Measurements from ENCODE around the gene SLX9. TPM values are rescaled to one million over a fixed set of nuclear protein-coding genes. Genes with fewer than 3 reads are reported as not detected.

Gene SLX9
- total RNA-seq, 4 donors from 2014 or later: 11.9 to 26.2 (median 16.1) TPM

- TF ChIP-seq CTCF (IDR thresholded peaks at IDR 0.05): no peak
- DNase-seq (ENCODE audit: low spot score) (no peak), ATAC-seq (ENCODE audit: low FRiP score) (no peak)
Observed at GRCh38 chr21:44893278-44893556, 46.6 kb upstream of the SLX9 start.

- ATAC-seq (ENCODE audit: low FRiP score) (no peak), DNase-seq (ENCODE audit: low spot score) (no peak)
- TF ChIP-seq CTCF (IDR thresholded peaks at IDR 0.05): no peak
Observed at GRCh38 chr21:44893948-44894656, 45.7 kb upstream of the SLX9 start.

GRCh38 chr21:44894687-44895302, 45.0 kb upstream of the SLX9 start:
- TF ChIP-seq CTCF (IDR thresholded peaks at IDR 0.05): no peak
- DNase-seq (ENCODE audit: low spot score): no peak
- ATAC-seq (ENCODE audit: low FRiP score): no peak

- ATAC-seq (ENCODE audit: low FRiP score): no peak
- no peak for DNase-seq (ENCODE audit: low spot score)
- no peak for TF ChIP-seq CTCF (IDR thresholded peaks at IDR 0.05)
Observed at GRCh38 chr21:44895859-44896258, 44.0 kb upstream of the SLX9 start.

- ATAC-seq (ENCODE audit: low FRiP score): no peak
- no peak for TF ChIP-seq CTCF (IDR thresholded peaks at IDR 0.05)
- DNase-seq (ENCODE audit: low spot score): no peak
Observed at GRCh38 chr21:44896561-44897286, 43.1 kb upstream of the SLX9 start.

GRCh38 chr21:44897326-44898010, 42.4 kb upstream of the SLX9 start:
- TF ChIP-seq CTCF (IDR thresholded peaks at IDR 0.05): no peak
- no peak for DNase-seq (ENCODE audit: low spot score)
- ATAC-seq (ENCODE audit: low FRiP score): no peak

All from omental fat pad (tissue), 4 donors.